CD14-positive monocyte (primary cell): ENCODE results near the gene SLC12A9. TPM values are rescaled to one million over a fixed set of nuclear protein-coding genes. Genes with fewer than 3 reads are reported as not detected.

Source experiments
- DNase-seq, 3 donors: peaks; one replicate each; pipeline ENCODE4 v3.0.0-alpha.2; 2011 to 2022
- H2AFZ ChIP-seq: 2 replicates; pipeline ENCODE4 v1.6.0; 2012; ENCODE audit warnings: mild to moderate bottlenecking, low read depth, low read length, inconsistent platforms; ENCODE audit not compliant: insufficient read depth, poor library complexity, severe bottlenecking
- H3K27ac ChIP-seq, 2 donors: 1 replicate in 1 of 2; 2 replicates in 1 of 2; pipeline ENCODE4 v1.5.1; 2012 to 2013; ENCODE audit warnings: low read length in 2 of 2, control low read depth in 1 of 2, inconsistent platforms in 1 of 2, low read depth in 1 of 2, mild to moderate bottlenecking in 1 of 2
- H3K27me3 ChIP-seq, 2 donors: one replicate each; pipeline versions ENCODE4 v1.6.0 to v1.6.1; 2011 to 2013; ENCODE audit warnings: low read length in 2 of 2; ENCODE audit not compliant: control insufficient read depth in 2 of 2, insufficient read depth in 2 of 2
- H3K36me3 ChIP-seq, 2 donors: replicated peaks in 1 of 2; 1 replicate in 1 of 2; 2 replicates in 1 of 2; pipeline versions ENCODE4 v1.5.1 to v1.6.1; 2012 to 2013; ENCODE audit warnings: low read length in 2 of 2, control low read depth in 1 of 2, inconsistent platforms in 1 of 2, mild to moderate bottlenecking in 1 of 2; ENCODE audit not compliant: insufficient read depth in 2 of 2, control insufficient read depth in 1 of 2
- H3K4me1 ChIP-seq, 2 donors: 1 replicate in 1 of 2; 2 replicates in 1 of 2; pipeline versions ENCODE4 v1.5.1 to v1.6.1; 2012 to 2013; ENCODE audit warnings: low read length in 2 of 2, control low read depth in 1 of 2, inconsistent platforms in 1 of 2, mild to moderate bottlenecking in 1 of 2, moderate library complexity in 1 of 2; ENCODE audit not compliant: insufficient read depth in 2 of 2, control insufficient read depth in 1 of 2
- H3K4me2 ChIP-seq: replicated peaks from 2 replicates; pipeline ENCODE3; 2012; ENCODE audit warnings: low read length, moderate library complexity, mild to moderate bottlenecking; ENCODE audit not compliant: poor library complexity, severe bottlenecking; ENCODE audit errors: extremely low read depth
- H3K4me3 ChIP-seq, 3 experiments: fragments of 200-600 bp in 1 of 3; sonication (generic) in 1 of 3; replicated peaks in 1 of 3; 1 replicate in 2 of 3; 2 replicates in 1 of 3; pipeline ENCODE4 v1.5.1; 2011 to 2013; ENCODE audit warnings: low read length in 3 of 3, mild to moderate bottlenecking in 3 of 3, control low read depth in 2 of 3, low read depth in 2 of 3, inconsistent platforms in 1 of 3, moderate library complexity in 1 of 3
- H3K79me2 ChIP-seq: 2 replicates; pipeline ENCODE4 v1.6.0; 2012; ENCODE audit warnings: mild to moderate bottlenecking, control low read depth, inconsistent platforms, low read length, moderate library complexity; ENCODE audit not compliant: insufficient read depth
- H3K9ac ChIP-seq: 2 replicates; pipeline ENCODE4 v1.6.0; 2017; ENCODE audit warnings: low read length, mild to moderate bottlenecking; ENCODE audit not compliant: insufficient read depth, poor library complexity, severe bottlenecking
- H3K9me3 ChIP-seq, 2 donors: replicated peaks in 1 of 2; 1 replicate in 1 of 2; 2 replicates in 1 of 2; pipeline versions ENCODE4 v1.5.1 to v1.6.1; 2012 to 2013; ENCODE audit warnings: low read length in 2 of 2, control low read depth in 1 of 2; ENCODE audit not compliant: control insufficient read depth in 1 of 2, insufficient read depth in 1 of 2
- H4K20me1 ChIP-seq: 2 replicates; pipeline ENCODE4 v1.6.0; 2012; ENCODE audit warnings: mild to moderate bottlenecking, low read length, control low read depth, moderate library complexity; ENCODE audit not compliant: insufficient read depth
- H3K27ac Mint-ChIP-seq, 7 donors: one replicate each; pipeline ENCODE4 v1.8.0; 2020; ENCODE audit warnings: mild to moderate bottlenecking in 7 of 7, mixed read lengths in 7 of 7, moderate library complexity in 6 of 7, inconsistent platforms in 2 of 7
- H3K27me3 Mint-ChIP-seq, 3 donors: one replicate each; pipeline ENCODE4 v1.8.0; 2021 to 2022; ENCODE audit warnings: low read depth in 3 of 3, mild to moderate bottlenecking in 3 of 3, mixed read lengths in 3 of 3, moderate library complexity in 3 of 3, inconsistent platforms in 1 of 3
- H3K36me3 Mint-ChIP-seq, 2 donors: one replicate each; pipeline ENCODE4 v1.8.0; 2020; ENCODE audit warnings: mixed read lengths in 2 of 2, inconsistent platforms in 1 of 2, mild to moderate bottlenecking in 1 of 2
- H3K4me1 Mint-ChIP-seq: one replicate; pipeline ENCODE4 v1.8.0; 2020; ENCODE audit warnings: mild to moderate bottlenecking, mixed read lengths
- H3K4me3 Mint-ChIP-seq, 2 donors: one replicate each; pipeline ENCODE4 v1.8.0; 2020; ENCODE audit warnings: mild to moderate bottlenecking in 2 of 2, mixed read lengths in 2 of 2, moderate library complexity in 1 of 2
- H3K9me3 Mint-ChIP-seq, 7 donors: one replicate each; pipeline ENCODE4 v1.8.0; 2020 to 2022; ENCODE audit warnings: mixed read lengths in 7 of 7, mild to moderate bottlenecking in 6 of 7, moderate library complexity in 6 of 7, inconsistent platforms in 2 of 7
- WGBS: methylation state at CpG from one replicate; pipeline ENCODE4 v1.1.5; 2013; ENCODE audit warnings: missing lambda C conversion rate; ENCODE audit not compliant: insufficient coverage; 5-methylcytosine and 5-hydroxymethylcytosine counted together
- intact Hi-C, 2 donors: fragments of 100-400 bp; cut with micrococcal nuclease; formaldehyde crosslinking; loops; one replicate each; pipeline versions ENCODE4 v1.15.0 to v1.15.1; 2023
- polyA plus RNA-seq, 3 donors: library from polyadenylated mRNA; depleted of rRNA in 1 of 3; unstranded in 2 of 3; stranded (reverse) in 1 of 3; fragments of 300-500 nt in 2 of 3; fragments of >200 nt in 1 of 3; fragmentation: Illumina TruSeq in 2 of 3; gene quantifications; 1 replicate in 2 of 3; 2 replicates in 1 of 3; pipeline ENCODE4 v1.2.3, GENCODE V29; 2012 to 2021
- TF ChIP-seq, protein P1 (sequence below): fragments of 200-600 bp; IDR thresholded peaks from one replicate; pipeline ENCODE4 v1.8.0; 2022; ENCODE audit warnings: antibody characterized with exemption, mild to moderate bottlenecking

Gene SLC12A9
- polyA plus RNA-seq, 3 donors: 18.8 to 119 (median 19.3) TPM

DNA sequence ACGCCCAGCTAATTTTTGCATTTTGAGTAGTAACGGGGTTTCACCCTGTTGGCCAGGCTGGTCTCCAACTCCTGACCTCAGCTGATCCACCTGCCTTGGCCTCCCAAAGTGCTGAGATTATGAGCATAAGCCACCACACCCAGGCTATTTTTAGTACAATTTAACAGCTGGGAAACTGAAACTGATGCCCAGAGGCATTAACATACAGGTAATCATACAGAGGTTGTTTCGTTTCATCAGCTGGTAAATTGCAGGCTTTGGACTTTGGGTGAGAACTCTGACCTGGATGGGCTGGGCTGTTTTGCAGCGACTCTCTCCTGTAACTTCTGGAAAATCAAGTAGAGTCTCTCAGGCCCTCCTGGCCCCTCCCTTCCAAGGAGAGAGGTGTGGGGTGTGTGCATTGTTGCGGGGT lies 49.4 kb downstream of the SLC12A9 start:
- WGBS: 94% methylated on average over 4 of the region's 5 CpGs
- Histone ChIP-seq H3K4me2 (no peak overlapping the region), H3K79me2 (no peaks in the 10 kb centered on the region), H3K27ac (no peak overlapping the region), H2AFZ (no peak overlapping the region), H4K20me1 (no peaks in the 10 kb centered on the region), H3K36me3 (no peaks in the 10 kb centered on the region), H3K4me1 (no peaks in the 10 kb centered on the region), H3K27me3 (peaks cover 0 to 26% of the 10 kb centered on the region in 2 donors), H3K9ac (no peak overlapping the region), H3K4me3 (no peak overlapping the region), H3K9me3 (no peaks in the 10 kb centered on the region)
- no peak for DNase-seq
- H3K4me1 Mint-ChIP-seq: peaks cover 2% of the 10 kb centered on the region
- no peaks in the 10 kb centered on the region for H3K36me3 Mint-ChIP-seq
- TF ChIP-seq, protein P1, sequence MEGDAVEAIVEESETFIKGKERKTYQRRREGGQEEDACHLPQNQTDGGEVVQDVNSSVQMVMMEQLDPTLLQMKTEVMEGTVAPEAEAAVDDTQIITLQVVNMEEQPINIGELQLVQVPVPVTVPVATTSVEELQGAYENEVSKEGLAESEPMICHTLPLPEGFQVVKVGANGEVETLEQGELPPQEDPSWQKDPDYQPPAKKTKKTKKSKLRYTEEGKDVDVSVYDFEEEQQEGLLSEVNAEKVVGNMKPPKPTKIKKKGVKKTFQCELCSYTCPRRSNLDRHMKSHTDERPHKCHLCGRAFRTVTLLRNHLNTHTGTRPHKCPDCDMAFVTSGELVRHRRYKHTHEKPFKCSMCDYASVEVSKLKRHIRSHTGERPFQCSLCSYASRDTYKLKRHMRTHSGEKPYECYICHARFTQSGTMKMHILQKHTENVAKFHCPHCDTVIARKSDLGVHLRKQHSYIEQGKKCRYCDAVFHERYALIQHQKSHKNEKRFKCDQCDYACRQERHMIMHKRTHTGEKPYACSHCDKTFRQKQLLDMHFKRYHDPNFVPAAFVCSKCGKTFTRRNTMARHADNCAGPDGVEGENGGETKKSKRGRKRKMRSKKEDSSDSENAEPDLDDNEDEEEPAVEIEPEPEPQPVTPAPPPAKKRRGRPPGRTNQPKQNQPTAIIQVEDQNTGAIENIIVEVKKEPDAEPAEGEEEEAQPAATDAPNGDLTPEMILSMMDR: no peak
- intact Hi-C loops: no loop called here
- peaks cover 0 to 5% (median 0%) of the 10 kb centered on the region in 7 donors for H3K9me3 Mint-ChIP-seq
- no peak overlapping the region for H3K4me3 Mint-ChIP-seq
- no peak overlapping the region for H3K27ac Mint-ChIP-seq
- H3K27me3 Mint-ChIP-seq: peaks cover 33 to 49% (median 38%) of the 10 kb centered on the region in 3 donors

DNA sequence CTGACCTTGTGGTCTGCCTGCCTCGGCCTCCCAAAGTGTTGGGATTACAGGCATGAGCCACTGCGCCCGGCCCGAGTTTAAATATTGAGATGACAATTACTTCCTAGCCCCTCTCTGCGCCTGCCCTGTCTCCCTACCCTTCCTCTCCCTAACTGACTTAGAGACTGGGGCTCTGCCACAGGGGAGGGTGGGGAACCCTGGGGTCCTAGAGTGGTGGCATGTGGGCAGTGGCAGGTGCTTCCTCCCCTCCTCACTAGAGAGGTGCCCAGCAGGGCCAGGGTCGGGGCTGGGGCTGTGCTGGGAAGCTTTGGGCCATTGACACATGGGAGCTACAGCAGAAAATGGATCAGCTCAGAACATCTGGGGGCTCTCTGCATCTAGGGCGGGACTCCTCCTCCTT lies 50.1 kb downstream of the SLC12A9 start:
- Histone ChIP-seq H3K4me3 (no peak overlapping the region), H3K27ac (no peak overlapping the region), H3K4me1 (no peaks in the 10 kb centered on the region), H3K27me3 (peaks cover 0 to 20% of the 10 kb centered on the region in 2 donors), H3K9ac (no peak overlapping the region), H2AFZ (no peak overlapping the region), H3K36me3 (no peaks in the 10 kb centered on the region), H4K20me1 (no peaks in the 10 kb centered on the region), H3K4me2 (no peak overlapping the region), H3K9me3 (no peaks in the 10 kb centered on the region), H3K79me2 (no peaks in the 10 kb centered on the region)
- TF ChIP-seq, protein P1: no peak
- H3K36me3 Mint-ChIP-seq: no peaks in the 10 kb centered on the region
- no peak for DNase-seq
- H3K9me3 Mint-ChIP-seq: peaks cover 0 to 3% (median 0%) of the 10 kb centered on the region in 7 donors
- H3K27ac Mint-ChIP-seq: no peak overlapping the region
- intact Hi-C loops: no loop called here
- 43% methylated on average over 1 of the region's 7 CpGs for WGBS
- H3K4me3 Mint-ChIP-seq: no peak overlapping the region
- peaks cover 28 to 43% (median 35%) of the 10 kb centered on the region in 3 donors for H3K27me3 Mint-ChIP-seq
- H3K4me1 Mint-ChIP-seq: no peaks in the 10 kb centered on the region
